ENCODE data around the gene CTDP1.

DNA sequence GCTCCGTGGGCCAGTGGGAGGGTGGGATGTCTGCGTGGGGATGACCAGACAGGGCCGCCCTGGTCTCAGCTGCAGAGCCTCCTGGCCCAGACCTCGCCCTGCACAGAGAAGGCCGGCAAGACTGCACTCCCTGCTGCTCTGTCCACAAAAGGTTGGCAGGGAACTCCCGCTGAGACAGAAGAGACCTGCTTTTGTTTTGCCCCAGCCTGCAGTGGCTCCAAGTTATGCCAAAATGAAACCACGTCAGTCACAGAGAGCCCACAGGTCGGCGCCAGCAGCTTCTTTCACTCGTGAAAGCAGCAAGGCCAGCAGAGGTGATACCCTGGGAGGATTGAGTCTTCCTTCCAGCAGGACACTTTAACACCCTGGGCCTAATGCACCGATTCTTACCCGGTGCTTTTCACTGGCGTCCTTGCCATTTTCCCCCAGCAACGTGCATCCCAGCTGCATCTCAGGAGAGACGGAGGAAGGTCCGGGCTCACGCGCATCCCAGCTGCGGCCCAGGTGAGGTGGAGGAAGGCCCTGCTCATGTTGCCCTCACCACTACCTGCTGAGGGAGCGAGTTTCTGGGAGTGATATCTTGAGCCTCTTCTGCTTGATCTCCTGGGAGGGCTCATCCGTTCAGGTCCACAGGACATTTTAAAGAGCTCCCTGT is 22.1 kb upstream of the CTDP1 start:
- TF ChIP-seq, protein P1, sequence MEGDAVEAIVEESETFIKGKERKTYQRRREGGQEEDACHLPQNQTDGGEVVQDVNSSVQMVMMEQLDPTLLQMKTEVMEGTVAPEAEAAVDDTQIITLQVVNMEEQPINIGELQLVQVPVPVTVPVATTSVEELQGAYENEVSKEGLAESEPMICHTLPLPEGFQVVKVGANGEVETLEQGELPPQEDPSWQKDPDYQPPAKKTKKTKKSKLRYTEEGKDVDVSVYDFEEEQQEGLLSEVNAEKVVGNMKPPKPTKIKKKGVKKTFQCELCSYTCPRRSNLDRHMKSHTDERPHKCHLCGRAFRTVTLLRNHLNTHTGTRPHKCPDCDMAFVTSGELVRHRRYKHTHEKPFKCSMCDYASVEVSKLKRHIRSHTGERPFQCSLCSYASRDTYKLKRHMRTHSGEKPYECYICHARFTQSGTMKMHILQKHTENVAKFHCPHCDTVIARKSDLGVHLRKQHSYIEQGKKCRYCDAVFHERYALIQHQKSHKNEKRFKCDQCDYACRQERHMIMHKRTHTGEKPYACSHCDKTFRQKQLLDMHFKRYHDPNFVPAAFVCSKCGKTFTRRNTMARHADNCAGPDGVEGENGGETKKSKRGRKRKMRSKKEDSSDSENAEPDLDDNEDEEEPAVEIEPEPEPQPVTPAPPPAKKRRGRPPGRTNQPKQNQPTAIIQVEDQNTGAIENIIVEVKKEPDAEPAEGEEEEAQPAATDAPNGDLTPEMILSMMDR (conservative IDR thresholded peaks at IDR 0.05; ENCODE audit: low read length) = peak; percentile 35; the same call in 1 of the 2 replicates
- TF ChIP-seq EZH2phosphoT487 (IDR thresholded peaks at IDR 0.05; ENCODE audit: borderline replicate concordance) = no peak

All from Loucy (cell line).